Measurements from ENCODE around the gene NTHL1. TPM values are rescaled to one million over a fixed set of nuclear protein-coding genes. Genes with fewer than 3 reads are reported as not detected.

Gene NTHL1
- total RNA-seq, 1 experiment from 2014 or later = 52.0 TPM

DNA sequence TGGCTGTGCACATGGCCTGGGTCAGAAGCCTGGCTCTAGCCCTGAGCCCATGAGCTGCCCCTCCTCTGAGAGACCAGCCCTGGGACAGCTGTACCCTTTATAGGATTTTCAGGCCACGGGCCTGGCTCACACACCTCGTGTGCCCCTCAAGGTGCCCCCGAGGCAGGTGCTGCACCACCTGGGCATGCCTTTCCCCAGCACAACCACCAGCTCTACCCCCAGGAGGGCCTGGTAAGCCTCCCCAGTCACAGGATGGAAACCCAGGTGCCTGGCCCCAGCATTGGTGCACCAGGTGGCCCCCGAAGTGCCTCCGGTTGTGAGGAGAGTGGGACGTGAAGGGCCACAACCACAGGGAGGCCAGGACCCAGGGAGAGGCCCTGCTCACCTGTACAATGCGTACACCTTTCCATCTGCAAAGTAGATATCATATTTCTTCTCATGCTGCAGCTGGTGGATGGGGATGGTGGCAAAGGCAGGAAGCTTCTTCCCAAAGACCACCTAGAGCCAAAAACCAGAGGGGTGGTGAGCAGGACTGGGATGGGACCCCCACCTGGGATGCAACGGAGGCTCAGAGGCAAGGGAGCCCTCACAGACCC is 44.3 kb downstream of the NTHL1 start:
- H3K9me3 Mint-ChIP-seq = no peaks in the 10 kb centered on the region; a peak in 1 of 5 replicates
- Histone ChIP-seq H4K5ac (ENCODE audit: insufficient read length, low read depth, low read length) (no peak overlapping the region), H2BK120ac (ENCODE audit: low read depth, low read length, poor library complexity, severe bottlenecking) (no peak overlapping the region), H3K4me1 (ENCODE audit: insufficient read depth, low read length) (peaks cover 2% of the 10 kb centered on the region; the same call in 1 of the 2 replicates), H3K27me3 (ENCODE audit: insufficient read depth, low read length) (no peaks in the 10 kb centered on the region), H2AFZ (ENCODE audit: low read length) (no peak overlapping the region), H3K79me2 (ENCODE audit: insufficient read depth, low read length) (peaks cover 20% of the 10 kb centered on the region; the same call in 1 of the 2 replicates), H3K9ac (ENCODE audit: extremely low read depth, insufficient read length, low read length) (no peak overlapping the region), H3K23me2 (ENCODE audit: insufficient read length, low read depth, low read length, poor library complexity, severe bottlenecking) (no peaks in the 10 kb centered on the region), H2BK5ac (ENCODE audit: insufficient read length, low read length) (no peak overlapping the region), H2BK15ac (ENCODE audit: low read depth, low read length) (no peak overlapping the region), H4K20me1 (ENCODE audit: control insufficient read depth, insufficient read depth, insufficient read length) (no peaks in the 10 kb centered on the region), H3K9me3 (ENCODE audit: control insufficient read depth, low read depth, low read length) (no peaks in the 10 kb centered on the region), H3K56ac (ENCODE audit: insufficient read length, low read depth, low read length) (no peak overlapping the region), H2BK12ac (ENCODE audit: insufficient read length, low read depth, low read length) (no peak overlapping the region), H3T11ph (ENCODE audit: low read length) (no peak overlapping the region), H3K14ac (ENCODE audit: insufficient read depth, low read length) (no peak overlapping the region), H2BK20ac (ENCODE audit: low read depth, low read length, poor library complexity, severe bottlenecking) (no peak overlapping the region), H4K8ac (replicated peaks; ENCODE audit: insufficient read length, low read depth, low read length) (no peak overlapping the region), H2AK5ac (ENCODE audit: insufficient read length, low read length) (no peak overlapping the region), H3K18ac (ENCODE audit: insufficient read length, low read depth, low read length) (no peak overlapping the region), H3K23ac (ENCODE audit: insufficient read length, low read depth, low read length) (no peak overlapping the region), H3K79me1 (ENCODE audit: insufficient read depth, low read depth, low read length, poor library complexity, severe bottlenecking) (peaks cover 24% of the 10 kb centered on the region), H3K4ac (ENCODE audit: low read depth, low read length) (no peak overlapping the region), H3K4me2 (ENCODE audit: insufficient read depth, insufficient read length, low read length) (no peak overlapping the region), H3K27ac (ENCODE audit: insufficient read length, low read depth, low read length) (no peak overlapping the region), H4K91ac (ENCODE audit: insufficient read length, low read depth, low read length) (no peak overlapping the region)
- H3K27ac Mint-ChIP-seq = no peak overlapping the region
- peaks cover 13 to 25% of the 10 kb centered on the region in 2 experiments for H3K4me1 Mint-ChIP-seq
- DNase-seq = no peak
- TF ChIP-seq, protein P1, sequence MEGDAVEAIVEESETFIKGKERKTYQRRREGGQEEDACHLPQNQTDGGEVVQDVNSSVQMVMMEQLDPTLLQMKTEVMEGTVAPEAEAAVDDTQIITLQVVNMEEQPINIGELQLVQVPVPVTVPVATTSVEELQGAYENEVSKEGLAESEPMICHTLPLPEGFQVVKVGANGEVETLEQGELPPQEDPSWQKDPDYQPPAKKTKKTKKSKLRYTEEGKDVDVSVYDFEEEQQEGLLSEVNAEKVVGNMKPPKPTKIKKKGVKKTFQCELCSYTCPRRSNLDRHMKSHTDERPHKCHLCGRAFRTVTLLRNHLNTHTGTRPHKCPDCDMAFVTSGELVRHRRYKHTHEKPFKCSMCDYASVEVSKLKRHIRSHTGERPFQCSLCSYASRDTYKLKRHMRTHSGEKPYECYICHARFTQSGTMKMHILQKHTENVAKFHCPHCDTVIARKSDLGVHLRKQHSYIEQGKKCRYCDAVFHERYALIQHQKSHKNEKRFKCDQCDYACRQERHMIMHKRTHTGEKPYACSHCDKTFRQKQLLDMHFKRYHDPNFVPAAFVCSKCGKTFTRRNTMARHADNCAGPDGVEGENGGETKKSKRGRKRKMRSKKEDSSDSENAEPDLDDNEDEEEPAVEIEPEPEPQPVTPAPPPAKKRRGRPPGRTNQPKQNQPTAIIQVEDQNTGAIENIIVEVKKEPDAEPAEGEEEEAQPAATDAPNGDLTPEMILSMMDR (conservative IDR thresholded peaks at IDR 0.05) = no peak
- peaks cover 16 to 43% (median 41%) of the 10 kb centered on the region in 3 experiments for H3K36me3 Mint-ChIP-seq (ENCODE audit: insufficient read depth in 1 of 3, low read depth in 3 of 3)
- no CpG with 5 or more reads among the region's 8 CpGs for WGBS (ENCODE audit: extremely low coverage, insufficient read length, low lambda C conversion rate)
- H3K4me3 Mint-ChIP-seq = no peak overlapping the region
- H3K27me3 Mint-ChIP-seq (ENCODE audit: low read depth) = no peaks in the 10 kb centered on the region
